Keratinocyte (primary cell): Measurements from ENCODE around the gene SH2B3. TPM values are rescaled to one million over a fixed set of nuclear protein-coding genes. Genes with fewer than 3 reads are reported as not detected.
"Not testable (repeated sequence)": the region's sequence is repeated elsewhere in the genome, so short reads cannot be mapped to it uniquely, and the experiment has no call there.

Source experiments
- DNase-seq: peaks from one replicate; pipeline ENCODE4 v3.0.0-alpha.2; 2011; ENCODE audit warnings: low read depth, missing footprints, low spot score
- FAIRE-seq: peaks from 2 replicates; lab custom pipeline; 2011; peaks lifted over from hg19 to GRCh38; lab: Jason Lieb, UNC
- H2AFZ ChIP-seq: 2 replicates; pipeline ENCODE4 v1.6.0; 2012; ENCODE audit warnings: low read length, control low read depth, inconsistent platforms; ENCODE audit not compliant: control insufficient read depth
- H3K27ac ChIP-seq: 2 replicates; pipeline ENCODE4 v1.5.1; 2011; ENCODE audit warnings: low read length; ENCODE audit not compliant: control insufficient read depth, insufficient read depth
- H3K27me3 ChIP-seq: 3 replicates; pipeline ENCODE4 v1.6.0; 2011; ENCODE audit warnings: low read length; ENCODE audit not compliant: control insufficient read depth, insufficient read depth; ENCODE audit errors: extremely low read depth
- H3K36me3 ChIP-seq, 2 experiments: 2 replicates in 1 of 2; 3 replicates in 1 of 2; pipeline ENCODE4 v1.5.1; 2011; ENCODE audit warnings: low read length in 2 of 2, mild to moderate bottlenecking in 1 of 2; ENCODE audit not compliant: control insufficient read depth in 2 of 2, insufficient read depth in 2 of 2; ENCODE audit errors: extremely low read depth in 1 of 2
- H3K4me1 ChIP-seq: 3 replicates; pipeline ENCODE4 v1.5.1; 2011; ENCODE audit warnings: low read length; ENCODE audit not compliant: control insufficient read depth, insufficient read depth; ENCODE audit errors: extremely low read depth
- H3K4me2 ChIP-seq: 3 replicates; pipeline ENCODE4 v1.6.0; 2011; ENCODE audit warnings: low read depth, low read length; ENCODE audit not compliant: control insufficient read depth, insufficient read depth; ENCODE audit errors: extremely low read depth
- H3K4me3 ChIP-seq, 3 experiments: fragments of 200-600 bp in 1 of 3; sonication (generic) in 1 of 3; 2 replicates in 2 of 3; 3 replicates in 1 of 3; pipeline ENCODE4 v1.5.1; 2011 to 2016; ENCODE audit warnings: low read length in 3 of 3, mild to moderate bottlenecking in 3 of 3, control low read depth in 2 of 3, inconsistent platforms in 1 of 3, low read depth in 1 of 3, mixed read lengths in 1 of 3, mixed run types in 1 of 3, moderate library complexity in 1 of 3; ENCODE audit not compliant: control insufficient read depth in 2 of 3, insufficient read depth in 2 of 3; ENCODE audit errors: extremely low read depth in 1 of 3
- H3K79me2 ChIP-seq: 2 replicates; pipeline ENCODE4 v1.6.0; 2012; ENCODE audit warnings: low read length; ENCODE audit not compliant: control insufficient read depth, insufficient read depth
- H3K9ac ChIP-seq: 3 replicates; pipeline ENCODE4 v1.6.0; 2011; ENCODE audit warnings: low read length; ENCODE audit not compliant: control insufficient read depth, insufficient read depth; ENCODE audit errors: extremely low read depth
- H3K9me1 ChIP-seq: 3 replicates; pipeline ENCODE4 v1.6.0; 2011; ENCODE audit warnings: low read length; ENCODE audit not compliant: control insufficient read depth, insufficient read depth; ENCODE audit errors: extremely low read depth
- H3K9me3 ChIP-seq: 2 replicates; pipeline ENCODE4 v1.5.1; 2012; ENCODE audit warnings: low read depth, low read length; ENCODE audit not compliant: control insufficient read depth
- H4K20me1 ChIP-seq: 3 replicates; pipeline ENCODE4 v1.6.0; 2011; ENCODE audit warnings: low read length; ENCODE audit not compliant: control insufficient read depth, insufficient read depth; ENCODE audit errors: extremely low read depth
- EZH2 ChIP-seq: IDR thresholded peaks from one replicate; pipeline ENCODE4 v1.6.1; 2012; ENCODE audit warnings: inconsistent platforms, mild to moderate bottlenecking, low read length, moderate library complexity
- dilution Hi-C: fragments of 300-500 bp; cut with MboI; formaldehyde crosslinking; loops from one replicate; pipeline ENCODE4 v1.7.0; 2020; ENCODE audit warnings: low sequenced_read_pairs; ENCODE audit not compliant: extremely low pct_ligation_motif_present
- polyA plus RNA-seq, 5 experiments: library from polyadenylated mRNA; depleted of rRNA in 3 of 5; stranded (reverse) in 3 of 5; stranded (forward) in 1 of 5; unstranded in 1 of 5; fragments of >200 nt; gene quantifications; 1 replicate in 1 of 5; 2 replicates in 3 of 5; 3 replicates in 1 of 5; pipeline versions ENCODE4 v1.2.1 to v1.2.3, GENCODE V29; 2011 to 2012; ENCODE audit warnings: missing spikeins in 2 of 5, low read depth in 1 of 5, low replicate concordance in 1 of 5
- TF ChIP-seq, protein P1 (sequence below), 3 experiments: IDR thresholded peaks in 1 of 3; conservative IDR thresholded peaks in 1 of 3; optimal IDR thresholded peaks in 1 of 3; 2 replicates in 2 of 3; 3 replicates in 1 of 3; pipeline versions ENCODE3 to v1.5.1; 2011; ENCODE audit warnings: low read length in 3 of 3, mild to moderate bottlenecking in 3 of 3, moderate library complexity in 2 of 3, control low read depth in 1 of 3, inconsistent platforms in 1 of 3; ENCODE audit not compliant: insufficient read depth in 2 of 3; ENCODE audit errors: extremely low read depth in 1 of 3

The SH2B3 gene
- polyA plus RNA-seq, 1 donor (not counting 4 experiments of a cell fraction or from before 2014, with no cell fraction given) = 7.7 TPM

DNA sequence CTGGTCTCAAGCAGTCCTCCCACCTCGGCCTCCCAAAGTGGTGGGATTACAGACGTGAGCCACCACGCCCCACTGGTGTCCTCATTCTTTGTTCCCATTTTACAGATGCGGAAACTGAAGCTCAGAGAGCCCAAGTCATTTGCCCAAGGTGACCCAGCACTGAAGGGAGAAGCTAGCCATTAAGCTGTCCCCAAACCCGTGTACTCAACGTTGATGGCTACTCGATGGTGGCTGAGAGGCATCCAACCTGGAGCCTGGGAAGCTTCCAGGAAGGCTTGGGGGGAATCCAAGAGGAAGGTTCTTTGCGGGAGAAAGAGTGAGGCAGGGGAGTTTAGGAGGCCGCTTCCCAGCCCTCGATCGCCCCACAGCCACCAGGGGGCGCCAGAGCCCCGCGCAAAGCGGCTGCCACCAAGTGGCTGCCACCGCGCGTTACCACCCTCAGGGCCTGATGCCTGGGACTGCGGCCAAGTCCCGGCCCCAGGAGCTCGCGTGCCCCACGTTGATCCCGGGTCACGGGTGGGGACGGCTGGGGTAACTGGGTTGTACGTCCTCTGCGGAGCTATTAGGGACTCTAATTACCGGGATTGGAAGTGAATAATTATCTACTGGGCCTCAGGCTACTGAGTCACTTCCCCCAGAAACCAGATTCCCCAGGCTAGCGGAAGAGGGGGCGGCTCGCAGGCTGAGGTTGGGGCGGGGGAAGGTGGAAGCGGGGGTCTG lies 8.8 kb upstream of the SH2B3 start:
- H3K27ac ChIP-seq = peak overlapping the region; percentile 49
- no peak for FAIRE-seq

GRCh38 chr12:111398530-111398929 lies 7.2 kb upstream of the SH2B3 start:
- dilution Hi-C loops = no loop called here
- Histone ChIP-seq H3K4me2 (no peak overlapping the region), H4K20me1 (no peaks in the 10 kb centered on the region), H3K4me3 (no peak overlapping the region), H2AFZ (no peak overlapping the region), H3K9me3 (no peaks in the 10 kb centered on the region), H3K9me1 (no peaks in the 10 kb centered on the region), H3K79me2 (no peaks in the 10 kb centered on the region), H3K36me3 (no peaks in the 10 kb centered on the region), H3K27me3 (no peaks in the 10 kb centered on the region), H3K27ac (no peak overlapping the region), H3K4me1 (peaks cover 28% of the 10 kb centered on the region), H3K9ac (no peak overlapping the region)
- DNase-seq (no peak), FAIRE-seq (no peak)
- TF ChIP-seq, protein P1, sequence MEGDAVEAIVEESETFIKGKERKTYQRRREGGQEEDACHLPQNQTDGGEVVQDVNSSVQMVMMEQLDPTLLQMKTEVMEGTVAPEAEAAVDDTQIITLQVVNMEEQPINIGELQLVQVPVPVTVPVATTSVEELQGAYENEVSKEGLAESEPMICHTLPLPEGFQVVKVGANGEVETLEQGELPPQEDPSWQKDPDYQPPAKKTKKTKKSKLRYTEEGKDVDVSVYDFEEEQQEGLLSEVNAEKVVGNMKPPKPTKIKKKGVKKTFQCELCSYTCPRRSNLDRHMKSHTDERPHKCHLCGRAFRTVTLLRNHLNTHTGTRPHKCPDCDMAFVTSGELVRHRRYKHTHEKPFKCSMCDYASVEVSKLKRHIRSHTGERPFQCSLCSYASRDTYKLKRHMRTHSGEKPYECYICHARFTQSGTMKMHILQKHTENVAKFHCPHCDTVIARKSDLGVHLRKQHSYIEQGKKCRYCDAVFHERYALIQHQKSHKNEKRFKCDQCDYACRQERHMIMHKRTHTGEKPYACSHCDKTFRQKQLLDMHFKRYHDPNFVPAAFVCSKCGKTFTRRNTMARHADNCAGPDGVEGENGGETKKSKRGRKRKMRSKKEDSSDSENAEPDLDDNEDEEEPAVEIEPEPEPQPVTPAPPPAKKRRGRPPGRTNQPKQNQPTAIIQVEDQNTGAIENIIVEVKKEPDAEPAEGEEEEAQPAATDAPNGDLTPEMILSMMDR (optimal IDR thresholded peaks at IDR 0.05 in 1 of 3, IDR thresholded peaks at IDR 0.05 in 1 of 3, conservative IDR thresholded peaks at IDR 0.05 in 1 of 3; ENCODE audit: extremely low read depth in 1 of 3, insufficient read depth in 2 of 3, low read length in 3 of 3) = no peak
- TF ChIP-seq EZH2 = no peak

More for the DNA sequence above, 8.8 kb upstream of the SH2B3 start:
- Histone ChIP-seq H3K79me2 (no peaks in the 10 kb centered on the region), H3K4me1 (peaks cover 21% of the 10 kb centered on the region), H3K9me1 (no peaks in the 10 kb centered on the region), H3K4me3 (peak overlapping the region in 2 of 3 experiments; percentile 32 to 51), H3K36me3 (no peaks in the 10 kb centered on the region), H4K20me1 (no peaks in the 10 kb centered on the region), H3K9me3 (no peaks in the 10 kb centered on the region), H3K4me2 (peak overlapping the region; percentile 79), H3K9ac (peak overlapping the region; percentile 63), H2AFZ (peak overlapping the region; percentile 91), H3K27me3 (no peaks in the 10 kb centered on the region)
- dilution Hi-C loops = no loop called here
- TF ChIP-seq EZH2 = no peak
- TF ChIP-seq, protein P1 (optimal IDR thresholded peaks at IDR 0.05 in 1 of 3, IDR thresholded peaks at IDR 0.05 in 1 of 3, conservative IDR thresholded peaks at IDR 0.05 in 1 of 3; ENCODE audit: extremely low read depth in 1 of 3, insufficient read depth in 2 of 3, low read length in 3 of 3) = peak; percentile 90 to 100 (median 94)
- no peak for DNase-seq

DNA sequence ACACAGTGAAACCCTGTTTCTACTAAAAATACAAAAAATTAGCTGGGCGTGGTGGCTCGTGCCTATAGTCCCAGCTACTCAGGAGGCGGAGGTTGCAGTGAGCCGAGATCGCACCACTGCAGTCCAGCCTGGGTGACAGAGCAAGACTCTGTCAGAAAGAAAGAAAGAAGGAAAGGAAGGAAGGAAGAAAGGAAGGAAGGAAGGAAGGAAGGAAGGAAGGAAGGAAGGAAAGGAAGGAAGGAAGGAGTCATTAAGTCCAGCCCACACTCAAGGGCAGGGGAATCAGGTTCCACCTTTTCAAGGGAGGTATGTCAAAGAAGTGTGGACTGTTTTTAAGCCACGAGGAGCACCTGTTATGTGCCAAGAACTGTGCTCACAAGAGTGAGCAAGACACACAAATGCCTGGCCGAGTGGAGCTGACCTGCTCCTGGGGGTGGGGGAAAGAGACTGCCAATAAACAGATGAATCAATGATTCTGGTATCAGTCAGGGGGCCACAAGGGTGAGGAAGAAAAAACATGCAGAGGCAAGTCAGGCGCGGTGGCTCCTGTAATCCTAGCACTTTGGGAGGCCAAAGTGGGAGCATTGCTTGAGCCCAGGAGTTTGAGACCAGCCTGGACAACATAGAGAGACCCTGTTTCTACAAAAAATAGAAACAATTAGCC lies 5.8 kb upstream of the SH2B3 start:
- H3K4me2 ChIP-seq, H2AFZ ChIP-seq, H3K9me1 ChIP-seq, H3K4me3 ChIP-seq, H3K27ac ChIP-seq, dilution Hi-C loops, FAIRE-seq, H3K9ac ChIP-seq, H4K20me1 ChIP-seq, H3K9me3 ChIP-seq, H3K36me3 ChIP-seq, H3K79me2 ChIP-seq, H3K27me3 ChIP-seq, DNase-seq: not testable (repeated sequence)
- H3K4me1 ChIP-seq = peaks cover 24% of the 10 kb centered on the region
